ENCODE data around the gene FXYD4.
"Not testable (repeated sequence)": the region's sequence is repeated elsewhere in the genome, so short reads cannot be mapped to it uniquely, and the experiment has no call there.

Gene FXYD4

DNA sequence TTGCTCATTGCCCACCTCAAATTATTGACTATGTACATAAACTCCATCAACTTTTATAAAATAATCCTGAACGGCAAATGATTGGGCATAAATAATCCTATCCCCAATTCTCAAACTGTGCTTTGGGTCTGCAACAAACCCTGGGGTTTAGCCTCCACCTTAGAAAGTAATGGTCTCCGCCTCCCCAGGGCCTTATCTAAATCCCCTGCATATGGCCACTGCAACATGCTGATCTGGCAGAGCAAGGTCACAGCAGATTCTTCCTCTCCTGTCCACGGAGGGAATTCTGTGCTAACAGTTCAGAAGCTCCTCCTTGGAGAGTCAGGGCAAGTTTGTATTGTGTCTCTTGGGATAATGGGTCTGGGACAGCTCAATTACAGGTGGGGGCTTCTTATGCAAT, 18.4 kb downstream of the FXYD4 start:
- 0 out of 2 replicates have a peak, but pooled peaks have one; percentile 3 for TF ChIP-seq POLR2AphosphoS5 (IDR thresholded peaks at IDR 0.05; ENCODE audit: low read depth)
- TF ChIP-seq GABPA (IDR thresholded peaks at IDR 0.05; ENCODE audit: low read depth), result no peak
- Histone ChIP-seq H3K4me3 (replicated peaks; ENCODE audit: insufficient read depth, low read length) (no peak overlapping the region), H3K27ac (replicated peaks) (no peak overlapping the region), H3K27me3 (ENCODE audit: insufficient read depth, poor library complexity, severe bottlenecking) (no peaks in the 10 kb centered on the region)
- DNase-seq (ENCODE audit: low read depth in 1 of 2, low spot score in 1 of 2), result no peak

DNA sequence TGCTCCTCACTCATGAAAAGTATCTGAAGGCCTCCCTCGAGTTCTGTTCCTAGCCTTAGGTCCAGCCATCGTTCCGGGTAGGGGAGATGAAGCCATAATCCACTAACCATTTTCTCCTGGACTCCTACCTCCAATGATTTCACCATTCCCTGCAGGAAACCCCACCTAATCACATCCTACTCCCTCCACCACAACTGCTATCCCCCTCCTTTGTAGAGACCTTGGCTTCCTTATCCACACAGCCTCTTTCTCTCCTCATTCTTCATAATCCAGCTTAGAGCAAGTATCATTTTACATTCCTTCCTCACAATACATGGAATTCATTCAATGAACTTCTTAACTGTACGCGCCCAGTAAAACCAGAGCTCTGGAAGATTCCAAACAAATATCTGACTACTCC, 18.9 kb downstream of the FXYD4 start:
- Histone ChIP-seq H3K27me3 (ENCODE audit: insufficient read depth, poor library complexity, severe bottlenecking) (no peaks in the 10 kb centered on the region), H3K27ac (replicated peaks) (no peak overlapping the region), H3K4me3 (replicated peaks; ENCODE audit: insufficient read depth, low read length) (no peak overlapping the region)
- DNase-seq (ENCODE audit: low read depth in 1 of 2, low spot score in 1 of 2), result peak in 1 of 2 experiments; percentile 40
- TF ChIP-seq SPI1 (IDR thresholded peaks at IDR 0.05; ENCODE audit: borderline replicate concordance, low read depth) (no peak), POLR2AphosphoS5 (IDR thresholded peaks at IDR 0.05; ENCODE audit: low read depth) (0 out of 2 replicates have a peak, but pooled peaks have one; percentile 9)

DNA sequence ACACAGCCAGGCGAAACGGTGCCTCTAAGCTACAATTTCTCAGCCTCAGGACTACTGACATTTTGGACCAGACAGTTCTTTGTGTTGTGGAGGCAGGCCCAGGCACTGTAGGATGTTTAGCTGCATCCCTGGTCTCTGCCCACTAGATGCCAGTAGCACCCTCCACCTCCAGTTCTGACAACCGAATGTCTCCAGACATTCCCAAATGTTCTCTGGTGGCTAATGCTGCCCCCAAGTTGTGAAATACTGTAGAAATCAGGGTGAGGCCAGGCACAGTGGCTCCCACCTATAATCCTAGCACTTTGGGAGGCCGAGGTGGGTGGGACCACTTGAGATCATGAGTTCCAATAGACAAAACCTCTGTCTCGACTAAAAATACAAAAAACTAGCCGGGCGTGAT, 19.3 kb downstream of the FXYD4 start:
- DNase-seq (ENCODE audit: low read depth in 1 of 2, low spot score in 1 of 2), result peak in 1 of 2 experiments; percentile 42
- no peak overlapping the region for H3K27ac ChIP-seq (replicated peaks)

DNA sequence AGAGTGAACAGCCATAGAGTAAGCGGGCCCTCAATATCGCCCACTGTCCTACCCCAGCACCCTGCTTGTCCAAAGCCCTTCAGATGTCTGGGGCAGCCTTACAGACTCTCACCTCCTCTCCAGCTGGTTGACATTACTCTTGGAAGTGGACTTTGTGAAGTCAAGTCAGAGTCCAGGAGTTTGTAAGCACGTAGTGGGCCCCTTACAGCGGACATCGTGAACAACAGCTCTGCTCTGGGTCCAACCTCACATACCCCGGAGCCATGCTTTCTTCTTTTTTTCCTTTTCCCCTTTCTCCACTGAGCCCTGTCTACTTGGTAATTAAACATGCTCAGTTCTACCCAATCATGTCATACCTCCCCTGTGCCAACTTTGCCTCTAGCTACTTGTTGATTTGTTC, 20.1 kb downstream of the FXYD4 start:
- Histone ChIP-seq H3K27me3 (ENCODE audit: insufficient read depth, poor library complexity, severe bottlenecking) (no peaks in the 10 kb centered on the region), H3K27ac (replicated peaks) (no peak overlapping the region), H3K4me3 (replicated peaks; ENCODE audit: insufficient read depth, low read length) (no peak overlapping the region)
- DNase-seq (ENCODE audit: low read depth in 1 of 2, low spot score in 1 of 2), result peak in 1 of 2 experiments; percentile 32
- TF ChIP-seq, protein P1, sequence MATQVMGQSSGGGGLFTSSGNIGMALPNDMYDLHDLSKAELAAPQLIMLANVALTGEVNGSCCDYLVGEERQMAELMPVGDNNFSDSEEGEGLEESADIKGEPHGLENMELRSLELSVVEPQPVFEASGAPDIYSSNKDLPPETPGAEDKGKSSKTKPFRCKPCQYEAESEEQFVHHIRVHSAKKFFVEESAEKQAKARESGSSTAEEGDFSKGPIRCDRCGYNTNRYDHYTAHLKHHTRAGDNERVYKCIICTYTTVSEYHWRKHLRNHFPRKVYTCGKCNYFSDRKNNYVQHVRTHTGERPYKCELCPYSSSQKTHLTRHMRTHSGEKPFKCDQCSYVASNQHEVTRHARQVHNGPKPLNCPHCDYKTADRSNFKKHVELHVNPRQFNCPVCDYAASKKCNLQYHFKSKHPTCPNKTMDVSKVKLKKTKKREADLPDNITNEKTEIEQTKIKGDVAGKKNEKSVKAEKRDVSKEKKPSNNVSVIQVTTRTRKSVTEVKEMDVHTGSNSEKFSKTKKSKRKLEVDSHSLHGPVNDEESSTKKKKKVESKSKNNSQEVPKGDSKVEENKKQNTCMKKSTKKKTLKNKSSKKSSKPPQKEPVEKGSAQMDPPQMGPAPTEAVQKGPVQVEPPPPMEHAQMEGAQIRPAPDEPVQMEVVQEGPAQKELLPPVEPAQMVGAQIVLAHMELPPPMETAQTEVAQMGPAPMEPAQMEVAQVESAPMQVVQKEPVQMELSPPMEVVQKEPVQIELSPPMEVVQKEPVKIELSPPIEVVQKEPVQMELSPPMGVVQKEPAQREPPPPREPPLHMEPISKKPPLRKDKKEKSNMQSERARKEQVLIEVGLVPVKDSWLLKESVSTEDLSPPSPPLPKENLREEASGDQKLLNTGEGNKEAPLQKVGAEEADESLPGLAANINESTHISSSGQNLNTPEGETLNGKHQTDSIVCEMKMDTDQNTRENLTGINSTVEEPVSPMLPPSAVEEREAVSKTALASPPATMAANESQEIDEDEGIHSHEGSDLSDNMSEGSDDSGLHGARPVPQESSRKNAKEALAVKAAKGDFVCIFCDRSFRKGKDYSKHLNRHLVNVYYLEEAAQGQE (IDR thresholded peaks at IDR 0.05; ENCODE audit: insufficient replicate concordance, low read depth), result no peak
- TF ChIP-seq POLR2AphosphoS5 (IDR thresholded peaks at IDR 0.05; ENCODE audit: low read depth) (no peak), GABPA (IDR thresholded peaks at IDR 0.05; ENCODE audit: low read depth) (no peak), SPI1 (IDR thresholded peaks at IDR 0.05; ENCODE audit: borderline replicate concordance, low read depth) (no peak)
- TF ChIP-seq, protein P2, sequence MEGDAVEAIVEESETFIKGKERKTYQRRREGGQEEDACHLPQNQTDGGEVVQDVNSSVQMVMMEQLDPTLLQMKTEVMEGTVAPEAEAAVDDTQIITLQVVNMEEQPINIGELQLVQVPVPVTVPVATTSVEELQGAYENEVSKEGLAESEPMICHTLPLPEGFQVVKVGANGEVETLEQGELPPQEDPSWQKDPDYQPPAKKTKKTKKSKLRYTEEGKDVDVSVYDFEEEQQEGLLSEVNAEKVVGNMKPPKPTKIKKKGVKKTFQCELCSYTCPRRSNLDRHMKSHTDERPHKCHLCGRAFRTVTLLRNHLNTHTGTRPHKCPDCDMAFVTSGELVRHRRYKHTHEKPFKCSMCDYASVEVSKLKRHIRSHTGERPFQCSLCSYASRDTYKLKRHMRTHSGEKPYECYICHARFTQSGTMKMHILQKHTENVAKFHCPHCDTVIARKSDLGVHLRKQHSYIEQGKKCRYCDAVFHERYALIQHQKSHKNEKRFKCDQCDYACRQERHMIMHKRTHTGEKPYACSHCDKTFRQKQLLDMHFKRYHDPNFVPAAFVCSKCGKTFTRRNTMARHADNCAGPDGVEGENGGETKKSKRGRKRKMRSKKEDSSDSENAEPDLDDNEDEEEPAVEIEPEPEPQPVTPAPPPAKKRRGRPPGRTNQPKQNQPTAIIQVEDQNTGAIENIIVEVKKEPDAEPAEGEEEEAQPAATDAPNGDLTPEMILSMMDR (IDR thresholded peaks at IDR 0.05; ENCODE audit: insufficient read depth, low read length), result no peak

More for the DNA sequence above, 19.3 kb downstream of the FXYD4 start:
- Histone ChIP-seq H3K4me3 (replicated peaks; ENCODE audit: insufficient read depth, low read length) (no peak overlapping the region), H3K27me3 (ENCODE audit: insufficient read depth, poor library complexity, severe bottlenecking) (no peaks in the 10 kb centered on the region)
- TF ChIP-seq, protein P1 (IDR thresholded peaks at IDR 0.05; ENCODE audit: insufficient replicate concordance, low read depth), result no peak
- TF ChIP-seq GABPA (IDR thresholded peaks at IDR 0.05; ENCODE audit: low read depth), result no peak
- TF ChIP-seq, protein P2 (IDR thresholded peaks at IDR 0.05; ENCODE audit: insufficient read depth, low read length), result no peak
- no peak for TF ChIP-seq SPI1 (IDR thresholded peaks at IDR 0.05; ENCODE audit: borderline replicate concordance, low read depth)
- no peak for TF ChIP-seq POLR2AphosphoS5 (IDR thresholded peaks at IDR 0.05; ENCODE audit: low read depth)

DNA sequence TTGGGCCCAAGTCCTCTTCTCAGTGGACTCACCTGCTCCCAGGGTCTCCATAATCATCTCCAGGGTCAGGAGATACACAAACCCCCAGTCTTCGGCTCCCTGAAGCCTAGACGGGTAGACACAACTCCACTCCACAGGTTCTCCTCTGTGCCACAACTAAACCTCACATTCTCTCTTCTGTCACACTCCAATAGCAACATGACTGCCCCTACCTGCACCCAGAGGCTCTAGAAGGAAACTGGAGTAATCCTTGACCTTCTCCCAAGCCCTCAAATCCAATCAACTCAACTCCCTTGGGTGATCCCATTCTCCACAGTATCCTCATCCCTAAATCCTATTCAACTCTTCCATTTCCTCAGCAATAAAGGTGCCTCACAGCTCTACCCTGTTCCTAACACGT, 21.3 kb downstream of the FXYD4 start:
- TF ChIP-seq, protein P2 (IDR thresholded peaks at IDR 0.05; ENCODE audit: insufficient read depth, low read length), result no peak
- TF ChIP-seq SPI1 (IDR thresholded peaks at IDR 0.05; ENCODE audit: borderline replicate concordance, low read depth) (no peak), GABPA (IDR thresholded peaks at IDR 0.05; ENCODE audit: low read depth) (no peak), POLR2AphosphoS5 (IDR thresholded peaks at IDR 0.05; ENCODE audit: low read depth) (no peak)
- TF ChIP-seq, protein P1 (IDR thresholded peaks at IDR 0.05; ENCODE audit: insufficient replicate concordance, low read depth), result no peak
- peak in 1 of 2 experiments; percentile 25 for DNase-seq (ENCODE audit: low read depth in 1 of 2, low spot score in 1 of 2)
- no peak overlapping the region for H3K27ac ChIP-seq (replicated peaks)
- no peaks in the 10 kb centered on the region for H3K27me3 ChIP-seq (ENCODE audit: insufficient read depth, poor library complexity, severe bottlenecking)
- no peak overlapping the region for H3K4me3 ChIP-seq (replicated peaks; ENCODE audit: insufficient read depth, low read length)

DNA sequence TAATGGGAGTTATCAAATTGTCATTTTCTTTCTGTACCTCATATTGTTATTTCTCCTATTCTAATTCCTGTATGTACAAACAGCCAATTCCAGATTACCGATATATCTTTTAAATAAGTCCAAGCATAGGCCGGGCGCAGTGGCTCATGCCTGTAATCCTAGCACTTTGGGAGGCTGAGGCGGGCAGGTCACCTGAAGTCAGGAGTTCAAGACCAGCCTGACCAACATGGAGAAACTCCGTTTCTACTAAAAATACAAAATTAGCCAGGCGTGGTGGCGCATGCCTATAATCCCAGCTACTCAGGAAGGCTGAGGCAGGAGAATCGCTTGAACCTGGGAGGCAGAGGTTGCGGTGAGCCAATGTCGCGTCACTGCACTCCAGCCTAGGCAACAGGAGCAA, 21.8 kb downstream of the FXYD4 start:
- peak overlapping the region; percentile 96 for H3K27ac ChIP-seq (replicated peaks)
- not testable (repeated sequence) for H3K27me3 ChIP-seq (ENCODE audit: insufficient read depth, poor library complexity, severe bottlenecking); DNase-seq (ENCODE audit: low read depth in 1 of 2, low spot score in 1 of 2); H3K4me3 ChIP-seq (replicated peaks; ENCODE audit: insufficient read depth, low read length)
